Bronchial epithelial cell (primary cell): ENCODE measurements around the gene TERB2. TPM values are rescaled to one million over a fixed set of nuclear protein-coding genes. Genes with fewer than 3 reads are reported as not detected.
"Not testable (repeated sequence)": the region's sequence is repeated elsewhere in the genome, so short reads cannot be mapped to it uniquely, and the experiment has no call there.

Experiments used
- DNase-seq: peaks from one replicate; pipeline ENCODE4 v3.0.0-alpha.2; 2010; ENCODE audit warnings: low read depth
- FAIRE-seq: peaks from 2 replicates; lab custom pipeline; 2011; peaks lifted over from hg19 to GRCh38; lab: Jason Lieb, UNC
- H3K27me3 ChIP-seq: 2 replicates; pipeline ENCODE4 v1.5.1; 2011; ENCODE audit warnings: low read length; ENCODE audit not compliant: control insufficient read depth, insufficient read depth
- H3K36me3 ChIP-seq: 2 replicates; pipeline ENCODE4 v1.5.1; 2011; ENCODE audit warnings: low read length; ENCODE audit not compliant: control insufficient read depth, insufficient read depth
- H3K4me3 ChIP-seq: 2 replicates; pipeline ENCODE4 v1.5.1; 2011; ENCODE audit warnings: mild to moderate bottlenecking, low read depth, low read length, control low read depth
- total RNA-seq: library from RNA; depleted of rRNA; stranded (reverse); fragments of >200 nt; gene quantifications from 2 replicates; pipeline ENCODE4 v1.2.1, GENCODE V29; 2014
- TF ChIP-seq, protein P1 (sequence below): IDR thresholded peaks from 2 replicates; pipeline ENCODE4 v1.5.1; 2011; ENCODE audit warnings: mild to moderate bottlenecking, moderate library complexity, low read length, control low read depth, inconsistent platforms; ENCODE audit not compliant: insufficient read depth, severe bottlenecking

The TERB2 gene
- total RNA-seq, 1 donor from 2014 or later, result not detected

DNA sequence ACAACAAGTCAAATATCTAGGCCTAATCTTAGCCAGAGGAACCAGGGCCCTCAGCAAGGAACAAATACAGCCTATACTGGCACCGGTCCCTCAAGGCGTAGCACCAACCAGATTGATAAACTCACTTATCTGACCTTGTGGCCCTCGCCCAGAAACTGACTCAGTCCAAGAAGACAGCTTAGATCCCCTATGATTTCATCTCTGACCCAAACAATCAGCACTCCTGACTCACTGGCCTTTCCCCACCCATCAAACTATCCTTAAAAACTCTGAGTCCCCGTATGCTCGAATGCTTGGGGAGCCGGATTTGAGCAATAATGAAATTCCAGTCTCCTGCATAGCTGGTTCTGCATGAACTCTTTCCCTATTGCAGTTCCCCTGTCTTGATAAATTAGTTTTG, 64.9 kb downstream of the TERB2 start:
- no peaks in the 10 kb centered on the region for H3K36me3 ChIP-seq
- DNase-seq, result peak; percentile 79
- FAIRE-seq, result no peak
- no peak overlapping the region for H3K4me3 ChIP-seq
- TF ChIP-seq, protein P1, sequence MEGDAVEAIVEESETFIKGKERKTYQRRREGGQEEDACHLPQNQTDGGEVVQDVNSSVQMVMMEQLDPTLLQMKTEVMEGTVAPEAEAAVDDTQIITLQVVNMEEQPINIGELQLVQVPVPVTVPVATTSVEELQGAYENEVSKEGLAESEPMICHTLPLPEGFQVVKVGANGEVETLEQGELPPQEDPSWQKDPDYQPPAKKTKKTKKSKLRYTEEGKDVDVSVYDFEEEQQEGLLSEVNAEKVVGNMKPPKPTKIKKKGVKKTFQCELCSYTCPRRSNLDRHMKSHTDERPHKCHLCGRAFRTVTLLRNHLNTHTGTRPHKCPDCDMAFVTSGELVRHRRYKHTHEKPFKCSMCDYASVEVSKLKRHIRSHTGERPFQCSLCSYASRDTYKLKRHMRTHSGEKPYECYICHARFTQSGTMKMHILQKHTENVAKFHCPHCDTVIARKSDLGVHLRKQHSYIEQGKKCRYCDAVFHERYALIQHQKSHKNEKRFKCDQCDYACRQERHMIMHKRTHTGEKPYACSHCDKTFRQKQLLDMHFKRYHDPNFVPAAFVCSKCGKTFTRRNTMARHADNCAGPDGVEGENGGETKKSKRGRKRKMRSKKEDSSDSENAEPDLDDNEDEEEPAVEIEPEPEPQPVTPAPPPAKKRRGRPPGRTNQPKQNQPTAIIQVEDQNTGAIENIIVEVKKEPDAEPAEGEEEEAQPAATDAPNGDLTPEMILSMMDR, result no peak
- no peaks in the 10 kb centered on the region for H3K27me3 ChIP-seq

DNA sequence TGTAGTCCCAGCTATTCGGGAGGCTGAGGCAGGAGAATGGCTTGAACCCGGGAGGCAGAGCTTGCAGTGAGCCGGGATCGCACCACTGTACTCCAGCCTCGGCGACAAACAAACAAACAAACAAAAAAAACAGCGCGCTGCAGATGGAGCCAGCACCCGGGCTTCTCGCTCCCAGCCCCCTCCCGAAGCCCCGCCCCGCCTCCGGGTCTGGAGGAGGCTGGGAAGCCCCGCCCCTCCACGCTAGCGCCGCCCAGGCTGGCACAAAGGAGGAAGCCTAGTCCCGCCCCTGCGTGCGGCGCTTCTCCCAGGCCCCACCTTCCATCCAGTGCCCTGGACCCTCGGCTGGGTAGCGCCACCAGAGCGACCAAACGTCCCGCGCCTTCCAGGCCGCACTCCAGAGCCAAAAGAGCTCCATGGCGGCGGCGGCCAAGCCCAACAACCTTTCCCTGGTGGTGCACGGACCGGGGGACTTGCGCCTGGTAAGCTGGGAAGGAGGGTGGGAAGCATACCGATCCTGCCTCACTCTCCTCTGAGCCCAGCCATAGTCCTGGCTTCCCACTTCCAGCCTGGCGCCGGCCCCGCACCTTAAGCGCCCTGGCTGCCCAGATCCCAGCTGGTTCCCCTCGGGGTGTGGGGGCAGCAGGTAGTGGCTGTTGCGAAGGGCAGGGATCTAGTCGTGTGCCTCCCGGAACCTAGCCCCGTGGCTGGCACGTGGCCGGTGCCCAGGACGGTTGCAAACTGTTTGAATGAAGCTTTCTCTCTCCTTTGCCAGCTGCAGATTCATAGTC, 66.6 kb downstream of the TERB2 start, which contains the start of gene SORD:
Gene SORD (plus strand): TSS at position 325 of the 788 bp plus-strand sequence. CDS start 89 bp downstream, at position 414.
- FAIRE-seq (no peak), DNase-seq (peak; percentile 67)

DNA sequence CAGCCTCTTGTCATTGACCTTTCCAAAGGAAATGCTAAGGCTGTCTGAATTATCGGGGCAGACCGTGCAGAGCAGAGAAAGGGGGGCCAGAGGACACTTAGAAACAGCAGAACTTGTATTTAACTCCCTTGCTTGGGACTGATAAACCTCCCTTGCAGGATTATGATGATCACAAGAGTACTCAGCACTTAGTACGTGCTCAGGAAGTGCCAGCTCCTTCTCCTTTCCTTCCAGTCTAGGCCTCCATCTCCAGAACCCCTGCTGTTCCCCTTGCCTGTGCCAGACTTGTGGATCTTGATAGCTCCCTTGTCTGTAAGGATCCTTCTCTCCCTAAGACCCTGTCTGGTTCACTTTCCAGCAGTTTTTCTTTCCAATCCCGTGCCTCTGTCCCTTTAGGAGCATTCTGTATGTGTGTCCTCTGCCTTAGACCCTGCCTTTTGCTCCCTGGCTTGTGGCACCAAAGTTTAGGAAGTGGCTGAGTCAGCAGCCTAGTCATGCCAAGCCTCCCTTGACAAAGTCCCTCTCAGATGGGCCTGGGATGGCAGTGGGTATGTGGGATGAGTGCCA, 67.3 kb downstream of the TERB2 start:
- TF ChIP-seq, protein P1, result no peak
- no peaks in the 10 kb centered on the region for H3K36me3 ChIP-seq
- peak overlapping the region; percentile 85 for H3K4me3 ChIP-seq
- DNase-seq (peak; percentile 27), FAIRE-seq (no peak)
- no peaks in the 10 kb centered on the region for H3K27me3 ChIP-seq

More for the DNA sequence above, 66.6 kb downstream of the TERB2 start, which contains the start of gene SORD:
- Histone ChIP-seq H3K36me3 (no peaks in the 10 kb centered on the region), H3K27me3 (no peaks in the 10 kb centered on the region), H3K4me3 (peak within 1 kb of the TSS; percentile 85)
- TF ChIP-seq, protein P1, result no peak

DNA sequence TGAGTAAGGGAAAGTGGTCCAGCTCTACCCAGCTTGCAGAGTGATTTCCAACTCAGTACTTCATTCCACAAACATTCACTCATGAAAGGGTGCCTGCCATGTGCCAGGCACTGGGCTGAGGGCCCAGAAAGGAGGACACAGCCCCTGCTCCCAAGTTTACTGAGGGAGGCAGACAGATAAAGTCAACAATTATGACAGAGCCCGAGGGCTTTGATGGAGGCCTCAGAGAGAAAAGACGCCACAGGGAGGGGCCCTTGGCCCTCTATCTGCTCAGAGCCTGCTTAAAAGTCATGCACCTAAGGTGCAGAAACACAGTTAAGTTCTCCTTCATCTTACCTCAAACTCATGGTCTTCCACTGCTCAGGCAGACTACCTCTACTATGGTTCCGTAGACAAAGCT, 68.2 kb downstream of the TERB2 start:
- DNase-seq, H3K36me3 ChIP-seq, H3K4me3 ChIP-seq, H3K27me3 ChIP-seq: not testable (repeated sequence)
- peak; percentile 66 for FAIRE-seq

DNA sequence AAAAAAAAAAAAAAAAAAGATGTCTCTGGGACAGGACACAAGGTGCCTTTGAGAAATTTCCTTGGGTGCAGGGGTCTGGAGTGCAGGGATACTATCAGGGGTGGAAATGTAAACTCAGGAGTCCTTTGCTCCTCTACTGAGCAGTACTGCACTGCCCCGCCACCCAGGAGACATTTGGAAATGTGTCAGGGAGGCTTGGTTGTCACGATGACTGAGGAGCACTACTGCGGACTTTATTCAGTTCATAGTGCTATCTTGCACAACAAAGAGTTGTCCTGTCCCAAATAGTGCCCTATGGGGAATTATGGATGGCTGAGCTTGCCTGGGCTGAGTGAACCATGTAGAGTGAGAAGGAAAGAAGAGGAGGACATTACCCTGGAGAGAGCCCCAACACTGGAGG, 69.1 kb downstream of the TERB2 start:
- not testable (repeated sequence) for DNase-seq, H3K36me3 ChIP-seq, H3K27me3 ChIP-seq, H3K4me3 ChIP-seq, FAIRE-seq

DNA sequence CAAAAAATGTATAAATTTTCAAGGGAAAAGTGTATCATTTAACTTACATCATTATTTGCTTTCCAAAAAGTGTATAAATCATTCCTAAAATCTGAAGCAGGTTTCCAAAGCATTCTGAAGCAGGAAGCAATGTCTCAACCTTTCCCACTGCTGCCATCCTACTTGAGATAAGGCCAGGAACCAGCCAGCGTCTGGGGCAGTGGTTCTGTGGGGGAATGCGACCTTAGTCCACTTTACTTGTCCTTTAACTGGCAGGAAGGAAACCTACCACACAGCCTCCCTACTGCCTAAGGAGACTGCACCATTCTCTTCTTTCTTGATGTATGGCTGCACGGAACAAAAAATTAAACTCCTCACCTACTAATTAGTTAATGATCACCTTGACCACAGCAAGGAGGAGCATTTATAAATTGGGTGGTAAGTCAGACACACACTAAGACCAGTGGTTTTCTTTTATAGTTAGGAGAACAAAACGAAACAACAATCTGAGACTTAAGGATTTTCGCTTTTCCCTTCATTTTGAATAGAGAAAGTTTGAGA, 70.2 kb downstream of the TERB2 start:
- no peaks in the 10 kb centered on the region for H3K27me3 ChIP-seq
- TF ChIP-seq, protein P1, result no peak
- no peak overlapping the region for H3K4me3 ChIP-seq
- FAIRE-seq (no peak), DNase-seq (no peak)
- no peaks in the 10 kb centered on the region for H3K36me3 ChIP-seq
